Middle frontal gyrus (tissue), 1 donor: ENCODE results near the gene KAT6B.

Experiments
- DNase-seq: peaks from one replicate; pipeline ENCODE4 v3.0.0-alpha.2; 2015; ENCODE audit warnings: low spot score; ENCODE audit errors: extremely low spot score

Gene KAT6B

DNA sequence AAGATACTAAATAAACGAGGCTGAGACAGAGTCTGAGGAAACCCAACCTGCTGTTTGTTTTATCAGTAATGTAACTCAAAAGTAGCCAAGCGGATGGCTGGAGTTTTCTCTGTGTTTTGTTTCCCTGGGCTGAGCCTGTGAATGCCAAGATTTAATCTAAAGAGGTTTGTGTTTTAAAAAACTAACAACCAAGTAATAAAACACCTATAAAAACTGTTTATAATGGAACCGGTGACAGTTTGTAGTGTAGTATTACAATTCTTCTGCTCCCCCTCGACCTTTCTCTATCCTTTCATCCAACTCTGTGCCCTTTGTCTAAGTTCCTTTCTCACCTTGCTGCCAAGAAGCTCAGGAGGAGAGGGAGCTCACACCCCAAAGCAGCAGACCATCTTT, 2.6 kb upstream of the KAT6B start:
- DNase-seq = no peak

DNA sequence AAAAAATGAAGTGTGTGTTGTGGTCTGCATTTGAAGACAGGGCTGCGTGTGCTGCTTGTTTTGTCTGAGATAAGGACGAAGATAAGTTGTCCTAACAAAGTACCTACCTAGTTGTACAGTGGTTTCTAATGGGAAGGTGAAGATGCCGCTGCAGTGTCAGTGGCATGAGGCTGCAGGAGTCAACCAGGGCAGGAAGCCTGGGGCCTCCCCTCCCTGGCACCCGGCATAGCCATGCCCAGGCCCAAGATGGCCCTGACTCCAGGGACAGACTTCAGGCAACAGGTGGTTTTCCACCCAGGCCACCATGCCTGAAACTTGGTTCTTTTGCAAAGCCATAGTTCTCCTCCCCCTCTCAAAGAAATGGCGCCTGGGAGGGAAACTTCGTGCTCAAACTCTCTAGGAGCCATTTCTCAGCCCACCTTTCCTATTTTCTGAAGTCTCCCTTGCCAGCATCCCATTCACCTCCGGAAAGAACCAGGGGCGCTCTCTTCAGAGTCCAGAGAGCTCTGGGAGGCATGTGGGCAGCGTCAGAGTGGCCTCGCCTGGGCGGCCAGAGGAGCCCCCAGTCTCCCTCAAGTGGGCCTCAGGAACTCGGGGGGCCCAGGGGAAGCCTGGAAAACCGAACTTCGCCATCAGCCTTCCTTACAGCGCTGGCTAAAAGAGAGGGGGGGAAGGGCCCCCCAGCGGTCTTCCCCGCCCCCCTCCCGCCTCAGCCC, 2.1 kb upstream of the KAT6B start:
- DNase-seq = no peak

DNA sequence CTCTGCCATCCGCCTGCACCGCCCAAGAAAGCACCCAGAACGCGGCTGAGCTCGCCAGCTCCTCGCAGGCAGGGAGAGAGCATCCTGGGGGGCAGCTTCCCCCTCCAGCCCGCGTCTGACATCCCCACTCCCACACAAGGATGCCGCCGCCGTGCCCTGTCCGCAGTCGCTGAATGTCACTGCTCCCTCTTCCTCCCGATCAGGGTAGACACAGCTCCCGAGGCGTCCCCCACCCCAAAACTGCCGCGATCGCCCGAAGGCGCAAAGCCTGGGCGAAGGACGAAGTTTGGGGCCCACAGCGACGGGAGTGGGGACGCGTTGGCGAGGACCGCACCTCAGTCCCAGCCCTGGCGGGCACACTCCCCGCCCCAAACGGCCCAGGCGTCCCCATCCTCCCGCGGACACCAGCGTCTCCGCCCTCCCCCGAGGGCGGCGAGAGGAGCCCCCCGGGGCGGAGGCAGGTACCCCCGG, 1.5 kb upstream of the KAT6B start:
- DNase-seq = no peak

DNA sequence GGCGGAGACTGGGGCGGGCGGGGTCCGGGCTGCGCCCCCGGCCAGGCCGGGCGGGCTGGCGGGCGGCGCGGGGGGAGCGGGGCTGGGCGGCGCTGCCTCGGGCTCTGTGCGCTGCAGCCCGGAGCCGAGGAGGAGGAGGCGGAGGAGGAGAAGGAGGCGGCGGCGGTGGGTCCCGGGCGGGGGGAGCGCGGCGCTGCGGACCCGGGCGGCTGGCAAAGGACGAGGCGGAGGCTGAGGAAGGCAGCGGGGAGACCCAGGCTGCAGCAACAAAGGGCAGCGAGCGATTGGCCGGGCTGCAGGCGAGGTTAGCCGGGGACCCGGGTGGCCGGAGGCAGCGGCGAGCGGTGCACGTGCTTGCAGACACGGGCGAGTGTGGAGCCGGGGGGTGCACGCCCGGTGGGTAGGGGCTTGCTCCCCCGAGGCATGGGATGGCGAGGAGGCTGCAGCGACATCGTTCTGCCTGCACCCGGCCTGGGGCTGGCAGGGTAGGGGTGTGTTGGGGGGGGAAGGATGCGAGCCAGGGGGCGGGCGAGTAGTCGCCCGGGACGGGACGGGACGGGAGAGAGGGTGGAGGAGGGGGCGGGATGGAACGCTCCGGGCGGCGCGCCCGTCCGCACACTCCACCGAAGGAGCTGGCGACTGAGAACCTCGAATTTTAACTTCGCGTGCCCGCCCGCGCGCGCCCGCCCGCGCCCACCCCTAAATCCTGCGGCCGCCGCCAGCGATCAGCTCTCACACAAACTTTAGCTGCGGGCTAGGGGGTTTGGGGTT, 844 bp upstream of the KAT6B start:
- no peak for DNase-seq

DNA sequence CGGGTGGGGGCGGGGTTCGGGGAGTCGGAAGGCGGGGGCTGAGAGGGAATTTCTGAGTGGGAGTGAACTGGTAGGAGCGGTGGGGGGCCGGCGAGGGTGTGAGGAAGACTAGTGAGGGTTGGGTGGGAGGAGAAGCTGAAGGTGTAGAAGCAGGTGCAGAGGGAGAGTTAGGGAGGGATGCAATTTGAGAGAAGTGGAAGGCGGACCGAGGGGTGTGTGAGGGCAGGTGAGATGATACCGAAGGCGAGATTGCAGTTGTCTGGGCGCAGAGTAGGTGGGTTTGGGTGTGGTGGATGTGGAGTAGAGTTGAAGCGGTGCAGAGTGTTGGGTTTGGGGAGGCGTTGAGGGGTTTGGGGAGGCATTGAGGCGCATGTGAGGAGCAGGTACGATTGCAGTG, 643 bp downstream of the KAT6B start:
- DNase-seq = no peak

DNA sequence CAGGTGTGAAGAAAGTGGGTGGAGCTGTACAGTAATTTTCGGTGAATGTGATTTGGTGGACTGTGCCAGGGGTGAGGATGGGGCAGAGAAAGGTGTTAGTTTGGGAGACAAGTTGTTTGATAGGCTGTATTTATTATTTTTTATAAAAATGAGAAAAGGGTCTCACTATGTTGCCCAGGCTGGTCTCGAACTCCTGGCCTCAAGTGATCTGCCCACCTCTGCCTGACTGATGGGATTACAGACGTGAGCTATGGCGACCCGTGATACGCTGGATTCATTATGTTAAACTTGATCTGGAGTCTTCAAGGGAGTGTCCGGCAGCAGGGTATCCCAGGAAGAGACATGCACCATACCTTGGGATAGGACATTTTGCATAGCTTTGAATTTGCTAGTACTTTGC, 1.3 kb downstream of the KAT6B start:
- no peak for DNase-seq

DNA sequence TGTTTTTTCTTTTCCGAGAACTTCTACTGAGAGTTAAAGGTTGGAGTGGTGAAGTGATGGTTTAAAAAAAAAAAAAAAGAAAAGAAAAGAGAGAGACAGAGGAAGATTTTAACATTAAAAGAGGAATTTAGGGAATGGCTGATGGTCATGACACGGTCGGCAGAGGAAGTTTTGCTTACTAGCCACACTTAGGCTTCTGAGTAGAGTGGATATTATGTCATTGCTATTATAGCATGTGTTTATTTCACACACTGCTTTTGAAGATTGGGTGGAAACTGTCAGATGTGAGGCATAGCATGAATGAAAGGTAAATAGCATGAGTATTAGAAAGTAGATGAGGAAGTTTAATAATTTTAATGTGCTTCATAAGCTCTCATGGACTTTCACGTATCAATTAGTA, 2.5 kb downstream of the KAT6B start:
- DNase-seq = no peak

DNA sequence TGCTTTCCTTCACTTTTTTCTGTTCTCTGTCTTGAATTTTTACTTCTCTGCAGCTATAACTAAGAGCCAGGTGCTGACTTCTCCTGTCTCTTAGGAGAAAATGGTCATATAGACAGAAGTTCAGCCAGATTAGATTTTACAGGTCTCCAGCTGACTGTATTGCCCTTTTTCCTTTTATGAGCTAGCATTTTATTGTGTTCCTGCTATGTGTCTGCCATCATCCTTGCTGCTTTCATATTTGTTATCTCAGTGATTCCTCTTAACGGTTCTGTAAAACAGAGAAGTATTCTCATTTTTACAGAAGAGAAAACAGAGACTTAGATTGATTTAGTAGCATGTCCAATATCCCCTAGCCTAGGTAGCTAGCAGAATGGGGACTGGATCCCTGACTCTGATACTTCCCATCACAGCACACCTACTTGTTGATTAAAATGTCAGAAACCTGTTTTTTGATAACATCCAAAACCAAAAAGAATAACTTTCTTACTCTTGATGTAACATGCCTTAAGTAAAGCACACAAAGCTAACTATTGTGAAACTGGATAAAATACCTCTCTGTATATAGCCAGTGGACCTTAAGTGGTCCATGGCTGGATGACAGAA, 5.2 kb downstream of the KAT6B start:
- no peak for DNase-seq

DNA sequence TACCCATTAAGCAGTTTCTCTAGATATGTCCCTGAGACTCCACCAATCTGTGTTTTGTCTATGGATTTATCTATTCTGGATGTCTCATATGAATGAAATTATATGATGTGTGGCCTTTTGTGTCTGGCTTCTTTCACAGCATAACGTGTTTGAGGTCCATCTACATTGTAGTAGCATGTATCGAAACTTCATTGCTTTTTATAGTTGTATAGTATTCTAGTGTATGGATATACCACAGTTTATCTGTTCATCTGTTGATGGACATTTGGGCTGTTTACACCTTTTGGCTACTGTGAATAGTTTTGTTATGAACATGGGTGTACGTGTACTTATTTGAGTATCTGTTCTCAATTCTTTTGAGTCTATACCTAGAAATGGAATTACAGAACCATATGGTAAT, 9.6 kb downstream of the KAT6B start:
- no peak for DNase-seq

DNA sequence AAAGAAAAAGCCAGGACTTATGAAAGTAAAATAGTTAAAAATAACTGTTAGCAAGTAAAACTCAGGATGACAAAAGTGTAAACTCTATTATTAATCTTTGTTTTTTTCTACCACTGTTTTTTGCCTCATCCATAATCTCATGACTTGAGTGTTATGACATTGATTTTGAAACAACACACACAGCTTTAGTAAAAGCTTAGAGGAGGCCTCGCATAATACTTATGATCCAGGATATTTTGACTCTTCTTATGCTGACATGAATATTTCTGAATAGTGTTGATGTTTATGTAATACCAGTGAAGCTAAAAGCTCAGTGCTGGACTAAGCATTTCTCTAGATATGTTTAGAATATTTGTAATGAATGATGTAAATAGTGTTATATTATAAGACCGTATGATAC, 10.5 kb downstream of the KAT6B start:
- no peak for DNase-seq

DNA sequence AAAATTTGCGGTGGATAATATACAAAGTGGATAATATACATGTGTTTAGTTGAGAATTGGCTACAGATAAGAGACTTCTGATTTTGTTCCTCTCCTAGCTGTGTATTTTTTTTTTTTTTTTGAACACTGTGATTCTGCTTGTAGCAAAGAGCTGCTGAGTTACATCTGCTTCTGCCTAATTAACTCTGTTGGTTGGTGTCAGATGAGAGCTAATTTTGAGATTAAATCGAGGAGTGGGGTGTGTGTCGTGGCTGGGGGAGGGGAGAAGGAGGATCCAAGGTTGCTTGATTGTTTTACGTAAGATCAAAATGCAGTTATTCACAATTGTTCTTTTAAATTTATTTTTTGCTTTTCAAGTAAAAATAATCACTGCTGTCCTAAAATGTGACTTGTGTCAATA, 11.3 kb downstream of the KAT6B start:
- DNase-seq = no peak

DNA sequence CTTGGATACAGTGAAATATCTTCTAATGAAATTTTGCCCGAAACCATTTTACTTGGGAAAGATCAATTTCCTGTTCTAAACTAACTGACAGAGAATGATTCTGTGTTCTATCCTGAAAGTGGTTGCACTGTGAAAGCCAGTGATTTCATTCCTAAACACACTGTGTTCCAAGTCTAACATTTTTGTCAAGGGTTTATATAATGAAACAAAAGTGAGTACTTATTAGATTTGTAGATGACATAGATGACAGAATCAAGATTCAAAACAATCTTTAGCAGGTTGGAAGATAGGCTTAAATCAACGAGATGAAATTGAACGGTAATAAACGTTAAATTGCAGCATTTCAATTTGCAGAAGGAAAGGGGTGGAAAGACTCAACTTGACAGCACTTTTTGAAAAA, 13.3 kb downstream of the KAT6B start:
- DNase-seq = no peak

DNA sequence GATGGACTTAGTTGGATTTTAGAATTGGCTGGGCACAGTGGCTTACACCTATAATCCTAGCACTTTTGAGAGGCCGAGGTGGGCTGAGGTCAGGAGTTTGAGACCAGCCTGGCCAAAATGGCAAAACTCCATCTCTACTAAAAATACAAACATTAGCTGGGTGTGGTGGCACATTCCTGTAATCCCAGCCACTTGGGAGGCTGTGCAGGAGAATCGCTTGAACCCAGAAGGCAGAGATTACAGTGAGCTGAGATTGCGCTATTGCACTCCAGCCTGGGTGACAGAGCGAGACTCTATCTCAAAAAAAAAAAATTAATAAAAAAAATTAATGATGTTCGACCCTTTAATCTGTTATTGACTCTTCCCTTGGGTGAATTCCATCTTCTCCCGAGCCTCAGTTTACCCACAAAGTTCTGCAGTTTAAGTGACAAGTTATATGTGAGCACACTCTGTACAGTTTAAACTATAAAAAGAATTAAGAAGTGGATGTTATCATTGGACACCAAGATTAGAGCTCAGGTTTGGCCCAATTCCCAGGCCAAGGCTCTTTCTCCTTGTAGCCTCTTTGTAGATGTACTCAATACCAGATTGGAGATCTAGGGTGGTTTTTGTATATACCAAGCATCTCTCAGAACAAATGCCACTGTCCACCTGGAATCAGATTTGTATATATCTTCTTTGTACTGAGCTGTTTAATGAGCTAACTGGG, 15.0 kb downstream of the KAT6B start:
- no peak for DNase-seq

DNA sequence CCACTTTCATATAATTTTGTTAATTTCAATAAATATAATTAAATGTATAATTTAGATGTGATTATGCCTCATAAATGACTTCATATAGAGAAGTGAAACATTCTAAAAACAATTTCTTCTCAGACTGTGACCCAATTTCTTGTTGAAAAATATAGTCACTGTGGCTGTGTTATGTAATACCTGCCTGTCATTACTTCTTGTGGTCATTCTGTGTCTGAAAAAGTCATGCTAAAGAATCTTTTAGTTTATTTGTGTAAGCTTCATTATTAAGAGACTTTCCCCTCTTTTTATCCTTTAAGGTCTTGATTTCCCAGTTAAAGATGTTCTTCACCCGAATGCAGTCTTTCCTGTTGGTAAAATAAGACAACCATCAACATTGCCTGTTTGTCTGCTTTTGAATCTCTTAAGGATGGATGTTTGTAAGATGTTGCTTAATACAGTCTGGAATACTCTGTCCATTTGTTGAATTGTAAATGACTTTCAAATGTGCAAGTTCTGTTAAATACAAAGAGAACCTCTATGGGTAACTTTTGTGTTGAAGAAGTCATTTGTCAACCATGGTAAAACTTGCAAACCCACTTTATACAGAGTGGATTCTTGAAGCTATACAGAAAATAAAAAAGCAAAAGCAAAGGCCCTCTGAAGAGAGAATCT, 16.0 kb downstream of the KAT6B start:
- DNase-seq = no peak

DNA sequence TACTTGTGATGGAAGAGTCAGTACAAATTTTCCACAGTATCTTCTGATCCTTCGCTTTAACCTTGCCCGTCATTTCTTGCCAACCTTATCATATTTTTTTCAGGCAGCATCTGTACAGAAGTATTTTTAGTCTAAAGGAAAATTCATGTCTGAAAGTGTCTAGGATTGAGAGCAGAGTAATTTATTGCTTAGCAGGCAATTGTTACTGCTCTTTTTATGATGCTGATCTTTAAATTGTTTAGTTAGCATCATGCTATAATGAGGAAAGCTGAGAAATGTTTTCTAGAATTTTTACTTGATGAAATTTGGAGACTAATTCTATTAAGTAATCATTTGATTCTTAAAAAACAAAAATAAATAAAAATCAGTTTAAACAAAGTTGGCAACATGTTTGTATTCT, 20.6 kb downstream of the KAT6B start:
- no peak for DNase-seq

DNA sequence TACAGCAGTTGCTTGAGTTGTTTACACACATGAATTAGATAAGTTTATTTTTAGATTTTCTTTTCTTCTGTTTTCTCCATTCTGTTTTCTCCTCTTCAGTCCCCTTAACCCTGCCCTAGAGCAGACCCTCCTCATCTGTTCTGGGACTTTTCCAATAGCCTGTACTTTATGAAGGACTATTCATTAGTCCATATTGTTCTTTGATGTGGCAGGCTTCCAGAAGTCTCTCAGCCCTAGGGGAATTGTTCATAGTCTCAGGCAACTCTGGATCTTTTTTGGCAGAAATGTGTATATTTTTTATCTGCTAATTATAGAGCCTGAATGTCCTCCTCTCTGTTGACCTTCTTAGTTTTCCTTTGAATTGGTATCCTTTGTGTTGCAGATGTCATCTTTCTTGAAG, 25.4 kb downstream of the KAT6B start:
- no peak for DNase-seq

DNA sequence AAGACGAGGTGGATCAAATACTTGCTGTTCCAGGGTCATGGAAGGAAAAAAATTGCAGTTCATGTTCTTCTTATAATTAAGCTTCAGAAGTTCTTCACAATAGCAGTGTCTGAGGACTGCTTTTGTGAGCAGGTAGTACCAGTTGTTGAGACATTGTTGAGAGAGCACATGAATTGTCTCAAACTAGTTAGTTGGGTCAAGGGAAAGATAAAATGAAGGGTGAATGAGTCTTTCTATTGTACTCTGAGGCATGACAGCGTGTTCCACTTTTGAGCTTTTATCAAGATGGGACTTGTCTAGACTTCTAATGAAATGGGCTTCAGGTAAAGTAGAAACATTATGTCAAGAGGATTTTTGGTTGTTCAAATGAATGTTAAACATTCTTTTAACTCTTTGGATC, 26.0 kb downstream of the KAT6B start:
- DNase-seq = no peak

DNA sequence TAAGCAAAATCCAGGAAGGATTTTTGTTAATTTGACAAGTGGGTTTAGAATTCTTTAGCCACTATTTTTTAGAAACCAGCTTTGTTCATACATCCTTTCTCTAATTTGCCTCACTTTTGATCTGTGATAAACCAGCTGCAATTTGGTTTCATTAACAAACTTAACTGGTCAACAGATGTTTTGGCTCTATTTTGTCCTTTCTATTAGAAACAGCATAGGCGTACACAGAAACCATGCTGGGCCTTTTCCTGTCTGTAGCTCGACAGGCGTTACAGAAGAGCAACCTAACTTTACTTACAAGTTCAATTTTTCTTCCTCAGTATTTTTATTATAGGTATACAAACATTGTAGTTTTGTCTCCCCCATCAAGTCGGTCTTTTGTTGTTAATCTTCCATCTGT, 28.2 kb downstream of the KAT6B start:
- DNase-seq = no peak

DNA sequence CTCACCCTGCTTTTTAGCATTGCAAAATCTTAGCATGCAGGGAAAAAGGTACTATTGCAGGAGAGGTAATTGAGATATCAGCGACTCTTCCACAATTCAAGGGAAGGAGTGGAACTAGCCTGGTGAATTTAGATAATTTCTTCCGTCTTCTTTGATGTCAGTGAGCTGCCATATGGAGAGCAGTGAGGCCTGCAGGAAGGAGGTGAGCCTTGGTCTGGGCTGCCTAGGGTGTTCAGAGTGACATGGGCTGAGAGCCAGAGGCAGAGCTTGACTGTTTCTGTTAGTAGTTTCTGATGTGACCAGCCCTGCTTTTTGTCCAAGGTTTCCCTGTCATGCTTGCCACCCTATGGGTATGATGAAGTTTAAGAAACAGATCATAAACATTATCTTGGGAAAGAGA, 28.6 kb downstream of the KAT6B start:
- no peak for DNase-seq

DNA sequence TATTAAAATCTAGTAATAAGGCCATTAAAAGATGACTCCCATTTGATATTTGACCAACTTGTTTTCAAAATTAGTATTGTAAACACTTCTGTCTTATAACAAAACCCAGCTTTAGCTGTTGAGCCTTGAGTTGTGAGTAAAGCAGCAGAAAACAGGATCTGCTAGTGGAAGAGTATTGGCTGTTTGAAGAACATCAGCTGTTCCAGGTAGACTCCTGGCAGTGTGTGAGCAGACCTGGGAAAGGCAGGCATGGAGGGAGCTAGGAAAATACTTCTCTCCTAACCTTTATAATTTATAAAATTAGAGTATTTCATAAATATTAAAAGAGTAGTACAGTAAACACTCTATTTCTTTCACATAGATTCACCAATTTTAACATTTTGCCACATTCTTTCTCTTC, 29.0 kb downstream of the KAT6B start:
- DNase-seq = no peak

DNA sequence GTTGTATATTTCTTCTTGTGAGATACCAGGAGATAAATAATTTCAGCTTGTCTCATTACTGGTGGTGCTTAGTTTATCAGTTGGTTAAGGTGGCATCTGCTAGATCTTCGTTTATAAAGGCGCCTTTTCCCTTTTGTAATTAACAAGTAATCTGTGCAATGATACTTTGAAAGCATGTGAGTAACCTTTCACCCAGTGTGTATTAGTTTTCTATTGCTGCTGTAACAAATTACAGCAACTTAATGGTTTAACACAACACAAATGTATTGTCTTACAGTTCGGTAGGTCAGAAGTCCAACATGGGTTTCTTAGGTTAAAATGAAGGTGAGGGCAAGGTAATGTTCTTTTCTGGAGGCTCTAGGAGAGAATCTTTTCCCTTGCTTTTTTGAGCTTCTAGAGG, 30.5 kb downstream of the KAT6B start:
- no peak for DNase-seq

DNA sequence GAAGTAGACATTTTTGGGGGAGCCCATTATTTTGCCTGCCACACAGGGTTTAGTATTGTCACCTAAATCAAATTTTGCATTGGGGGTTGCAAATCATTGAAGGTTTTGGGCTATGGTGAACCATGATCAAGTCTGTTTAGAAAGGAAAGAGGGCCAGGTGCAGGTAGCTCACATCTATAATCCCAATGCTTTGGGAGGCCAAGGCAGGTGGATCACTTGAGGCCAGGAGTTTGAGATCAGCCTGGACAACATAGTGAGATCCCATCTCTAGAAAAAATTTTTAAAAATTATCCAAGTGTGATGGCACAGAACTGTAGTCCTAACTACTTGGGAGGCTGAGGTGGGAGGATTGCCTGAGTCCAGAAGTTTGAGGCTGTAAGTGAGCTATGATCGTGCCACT, 31.2 kb downstream of the KAT6B start:
- no peak for DNase-seq
